ENCODE results near the gene TMEM121B. TPM values are rescaled to one million over a fixed set of nuclear protein-coding genes. Genes with fewer than 3 reads are reported as not detected.
"Not testable (repeated sequence)": the region's sequence is repeated elsewhere in the genome, so short reads cannot be mapped to it uniquely, and the experiment has no call there.

Gene TMEM121B
- total RNA-seq, 2 experiments from 2014 or later, result not detected

DNA sequence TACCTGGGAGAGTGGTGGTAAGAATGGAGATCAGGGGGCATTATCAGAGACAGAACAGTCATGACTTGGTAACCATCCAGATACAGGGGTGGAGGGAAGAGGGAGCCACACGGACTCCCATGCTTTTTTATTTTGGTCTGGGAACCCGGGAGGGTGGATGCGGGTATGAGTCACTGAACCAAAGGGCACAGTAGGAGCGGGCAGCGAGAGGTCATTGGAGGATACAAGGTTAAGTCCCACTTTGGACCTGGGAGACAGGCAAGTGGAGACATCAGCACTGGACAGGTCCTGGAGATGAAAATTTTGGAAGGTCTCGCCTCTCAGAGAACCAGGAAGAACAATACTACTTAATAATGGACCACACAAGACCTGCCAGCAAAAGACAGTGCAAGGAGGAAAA is 31.2 kb upstream of the TMEM121B start:
- peaks cover 16% of the 10 kb centered on the region for H3K4me1 Mint-ChIP-seq
- H3K9me3 Mint-ChIP-seq, result no peaks in the 10 kb centered on the region
- CTCF ChIA-PET, result no interaction called here
- H3K36me3 Mint-ChIP-seq (ENCODE audit: low read depth), result peaks cover 19% of the 10 kb centered on the region
- no peak for DNase-seq
- H3K4me3 Mint-ChIP-seq, result no peak overlapping the region
- H3K27ac Mint-ChIP-seq, result no peak overlapping the region
- POLR2A ChIA-PET, result no interaction called here
- H3K27me3 Mint-ChIP-seq, result no peaks in the 10 kb centered on the region

DNA sequence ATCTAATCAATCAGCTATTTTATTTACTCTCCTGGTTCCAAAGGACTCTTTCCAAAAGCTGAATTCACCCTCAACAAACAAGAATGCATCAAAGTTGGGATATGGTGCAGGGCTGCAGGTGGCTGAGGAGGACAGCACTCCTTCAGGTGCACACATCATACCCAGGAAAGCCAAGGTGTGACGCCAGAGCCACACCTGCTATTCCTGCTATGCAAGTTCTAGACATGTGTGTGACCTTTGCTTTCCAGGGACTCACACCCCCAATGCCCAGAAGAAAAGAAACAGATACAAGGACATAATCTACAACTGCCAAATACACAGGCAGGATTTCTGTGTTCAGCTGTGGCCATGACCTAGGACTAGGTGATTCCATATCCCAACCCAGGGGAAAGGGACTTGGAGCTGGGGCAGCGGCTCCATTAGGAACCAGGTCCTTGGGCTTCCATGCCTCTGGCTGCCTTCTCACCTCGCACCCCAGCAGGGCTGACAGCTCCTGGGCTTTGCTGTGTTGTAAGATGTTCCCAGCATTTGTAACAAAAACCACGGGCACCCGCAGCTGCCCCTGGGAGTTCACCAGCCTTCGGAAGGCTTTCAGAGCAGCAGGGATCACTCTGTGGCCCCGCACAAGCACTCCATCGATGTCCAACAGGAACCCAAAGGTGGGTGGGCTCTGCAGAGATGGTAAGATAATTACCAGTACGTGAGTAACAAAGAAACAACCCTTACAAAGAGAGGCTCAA is 28.1 kb upstream of the TMEM121B start:
- H3K27me3 Mint-ChIP-seq, result no peaks in the 10 kb centered on the region
- ChIA-PET CTCF (interaction anchor here (1.0 kb wide), 1 partner anchor 23 kb away, joined by 5 read pairs; no protein-coding TSS in a partner anchor), POLR2A (interaction anchor here (1.5 kb wide), 1 partner anchor 10 kb away, joined by 3 read pairs; the partner anchor contains the start of gene HDHD5)
- no peak for DNase-seq
- H3K4me3 Mint-ChIP-seq, result no peak overlapping the region
- no peak overlapping the region for H3K27ac Mint-ChIP-seq
- no peaks in the 10 kb centered on the region for H3K4me1 Mint-ChIP-seq
- H3K36me3 Mint-ChIP-seq (ENCODE audit: low read depth), result peaks cover 14% of the 10 kb centered on the region
- H3K9me3 Mint-ChIP-seq, result no peaks in the 10 kb centered on the region

DNA sequence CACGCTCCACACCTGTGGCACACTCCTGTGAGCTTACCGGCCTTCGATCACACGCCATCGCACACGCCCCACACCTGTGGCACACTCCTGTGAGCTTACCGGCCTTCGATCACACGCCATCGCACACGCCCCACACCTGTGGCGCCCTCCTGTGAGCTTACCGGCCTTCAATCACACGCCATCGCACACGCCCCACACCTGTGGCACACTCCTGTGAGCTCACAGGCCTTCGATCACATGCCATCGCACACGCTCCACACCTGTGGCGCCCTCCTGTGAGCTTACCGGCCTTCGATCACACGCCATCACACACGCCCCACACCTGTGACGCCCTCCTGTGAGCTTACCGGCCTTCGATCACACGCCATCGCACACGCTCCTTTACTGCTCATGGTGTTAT is 26.3 kb upstream of the TMEM121B start:
- H3K27ac Mint-ChIP-seq, H3K9me3 Mint-ChIP-seq, H3K4me3 Mint-ChIP-seq, POLR2A ChIA-PET, H3K4me1 Mint-ChIP-seq, DNase-seq, H3K27me3 Mint-ChIP-seq: not testable (repeated sequence)
- peaks cover 26% of the 10 kb centered on the region for H3K36me3 Mint-ChIP-seq (ENCODE audit: low read depth)
- CTCF ChIA-PET, result interaction anchor here (1.3 kb wide), 1 partner anchor 9 kb away, joined by 3 read pairs; no protein-coding TSS in a partner anchor

DNA sequence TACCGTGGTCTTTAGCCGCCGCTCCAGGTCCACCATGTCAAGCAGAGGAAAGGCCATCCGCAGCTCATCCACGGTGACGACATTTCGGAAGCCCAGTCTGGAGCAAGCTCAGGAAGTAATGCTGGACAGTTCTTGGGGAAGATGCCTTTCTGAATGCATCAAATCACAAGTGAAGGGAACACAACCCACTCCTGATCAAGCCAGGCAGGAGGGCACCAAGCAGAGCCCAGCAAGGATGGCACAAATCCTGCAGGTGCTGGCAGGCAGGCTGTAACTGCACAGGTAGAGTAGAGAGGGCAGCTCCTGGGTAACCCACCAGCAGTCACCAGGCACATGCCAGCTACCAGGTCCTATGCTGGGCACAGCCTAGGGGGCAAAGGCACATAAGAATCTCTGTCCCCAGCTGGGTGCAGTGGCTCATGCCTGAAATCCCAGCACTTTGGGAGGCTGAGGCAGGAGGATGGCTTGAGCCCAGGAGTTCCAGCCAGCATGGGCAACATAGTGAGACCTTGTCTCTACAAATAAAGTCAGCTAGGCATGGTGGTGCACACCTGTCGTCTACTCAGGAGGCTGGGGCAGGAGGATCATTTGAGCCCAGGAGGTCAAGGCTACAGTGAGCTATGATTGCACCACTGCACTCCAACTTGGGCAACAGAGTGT is 24.0 kb upstream of the TMEM121B start:
- no peak for DNase-seq
- peaks cover 32% of the 10 kb centered on the region for H3K36me3 Mint-ChIP-seq (ENCODE audit: low read depth)
- no peaks in the 10 kb centered on the region for H3K27me3 Mint-ChIP-seq
- no peaks in the 10 kb centered on the region for H3K4me1 Mint-ChIP-seq
- H3K27ac Mint-ChIP-seq, result no peak overlapping the region
- no peaks in the 10 kb centered on the region for H3K9me3 Mint-ChIP-seq
- CTCF ChIA-PET, result interaction anchor here (0.8 kb wide), 1 partner anchor 26 kb away, joined by 4 read pairs; no protein-coding TSS in a partner anchor
- POLR2A ChIA-PET, result no interaction called here
- H3K4me3 Mint-ChIP-seq, result no peak overlapping the region

DNA sequence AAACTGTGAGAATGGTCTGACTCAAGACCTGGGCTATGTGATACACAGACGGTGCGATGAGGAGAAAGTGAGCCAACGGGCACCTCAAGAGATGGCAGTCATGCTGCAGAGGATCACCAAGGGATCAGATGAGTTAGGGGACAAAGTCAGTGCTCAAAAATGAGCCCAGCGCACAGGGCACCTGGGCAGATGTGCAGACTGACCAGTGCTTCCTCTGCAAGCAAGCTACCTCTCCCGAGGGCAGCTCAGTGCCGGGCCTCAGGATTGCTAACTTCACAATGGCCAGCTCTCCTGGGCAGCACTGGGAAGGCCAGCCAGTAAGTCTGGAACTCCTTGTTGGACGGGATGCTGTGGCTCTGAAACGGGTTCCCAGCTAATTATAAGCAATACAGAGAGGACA is 22.7 kb upstream of the TMEM121B start:
- Mint-ChIP-seq H3K9me3 (no peaks in the 10 kb centered on the region), H3K27me3 (no peaks in the 10 kb centered on the region), H3K36me3 (ENCODE audit: low read depth) (peaks cover 32% of the 10 kb centered on the region), H3K27ac (no peak overlapping the region), H3K4me1 (no peaks in the 10 kb centered on the region), H3K4me3 (no peak overlapping the region)
- ChIA-PET POLR2A (interaction anchor here (0.7 to 1.2 kb wide), 2 partner anchors 29 to 56 kb away, joined by 3 read pairs; no protein-coding TSS in a partner anchor), CTCF (interaction anchor here (1.2 kb wide), 1 partner anchor 14 kb away, joined by 4 read pairs; no protein-coding TSS in a partner anchor)
- DNase-seq, result no peak

DNA sequence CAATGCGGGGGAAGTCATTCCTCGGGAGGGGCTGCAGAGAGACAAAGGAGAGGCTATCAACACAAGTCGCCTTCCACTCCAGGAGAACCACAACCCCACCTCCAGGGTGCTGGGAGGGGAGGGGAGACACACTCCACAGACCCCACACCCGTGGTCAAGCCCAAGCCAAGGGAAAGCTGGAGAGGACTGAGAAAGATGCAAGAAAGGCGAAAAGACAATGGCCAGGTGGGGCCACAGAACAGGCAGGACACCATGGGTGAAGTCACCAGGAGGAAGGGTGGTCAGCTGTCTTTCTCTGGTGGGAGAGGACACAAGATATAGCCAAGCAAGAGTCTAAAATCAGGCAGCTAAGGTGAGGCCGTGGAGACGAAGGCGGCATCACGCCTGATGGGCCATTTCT is 21.9 kb upstream of the TMEM121B start:
- CTCF ChIA-PET, result interaction anchor here (0.6 to 1.2 kb wide), 2 partner anchors 14 to 28 kb away, joined by 3 to 4 read pairs; no protein-coding TSS in a partner anchor
- POLR2A ChIA-PET, result interaction anchor here (1.2 kb wide), 1 partner anchor 30 kb away, joined by 3 read pairs; no protein-coding TSS in a partner anchor

DNA sequence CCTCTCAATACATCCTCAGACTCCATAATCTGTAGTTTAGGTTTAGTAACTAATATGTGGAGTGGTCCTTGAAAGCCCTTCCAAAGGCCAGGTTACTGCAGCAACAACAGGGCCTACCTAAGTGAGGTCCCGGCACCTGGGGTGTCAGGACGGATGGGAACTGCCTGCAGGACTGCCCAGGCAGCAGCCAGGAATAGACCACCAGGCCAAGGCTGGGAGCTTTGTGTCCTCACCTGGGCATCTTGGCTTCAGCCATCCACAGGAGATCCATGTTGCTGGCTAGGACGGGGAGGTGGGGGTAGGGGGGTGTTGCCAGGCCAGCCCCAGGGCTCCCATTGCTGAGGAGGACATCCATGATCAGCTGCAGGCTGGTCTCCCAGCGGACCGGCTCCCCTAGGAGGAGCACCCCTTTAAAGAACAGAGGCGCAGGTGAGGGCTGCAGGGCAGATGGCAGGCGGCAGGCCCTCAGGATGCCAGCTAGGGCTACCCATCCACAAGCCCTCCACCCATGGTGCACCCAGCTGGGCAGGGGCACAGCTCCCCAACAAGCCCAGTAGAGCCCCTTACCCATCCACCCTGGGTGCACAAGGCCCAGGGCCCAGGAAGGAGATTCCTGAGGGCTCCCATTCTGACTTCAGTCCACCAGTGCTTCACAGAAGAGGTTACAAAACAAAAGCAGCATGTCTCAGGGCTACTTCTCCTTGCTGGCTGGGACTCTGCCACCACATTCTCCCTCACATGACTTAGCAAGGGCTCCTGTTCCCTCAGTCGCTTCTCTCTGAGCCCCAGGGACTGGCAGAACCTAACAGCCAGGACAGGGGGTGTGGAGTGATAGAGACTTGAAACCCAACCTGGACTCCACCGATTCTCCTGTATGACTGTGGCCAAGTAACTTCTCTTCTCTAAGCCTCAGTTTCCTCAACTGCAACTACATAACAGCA is 19.9 kb upstream of the TMEM121B start:
- DNase-seq, result no peak
- CTCF ChIA-PET, result interaction anchor here (1.0 kb wide), 1 partner anchor 83 kb away, joined by 3 read pairs; no protein-coding TSS in a partner anchor
- H3K36me3 Mint-ChIP-seq (ENCODE audit: low read depth), result peaks cover 24% of the 10 kb centered on the region
- no peak overlapping the region for H3K4me3 Mint-ChIP-seq
- H3K27ac Mint-ChIP-seq, result no peak overlapping the region
- no peaks in the 10 kb centered on the region for H3K27me3 Mint-ChIP-seq
- H3K4me1 Mint-ChIP-seq, result no peaks in the 10 kb centered on the region
- POLR2A ChIA-PET, result no interaction called here
- H3K9me3 Mint-ChIP-seq, result no peaks in the 10 kb centered on the region

More for the DNA sequence above, 21.9 kb upstream of the TMEM121B start:
- DNase-seq, result no peak
- no peaks in the 10 kb centered on the region for H3K27me3 Mint-ChIP-seq
- H3K9me3 Mint-ChIP-seq, result no peaks in the 10 kb centered on the region
- peaks cover 32% of the 10 kb centered on the region for H3K36me3 Mint-ChIP-seq (ENCODE audit: low read depth)
- H3K4me3 Mint-ChIP-seq, result no peak overlapping the region
- H3K27ac Mint-ChIP-seq, result no peak overlapping the region
- H3K4me1 Mint-ChIP-seq, result no peaks in the 10 kb centered on the region

DNA sequence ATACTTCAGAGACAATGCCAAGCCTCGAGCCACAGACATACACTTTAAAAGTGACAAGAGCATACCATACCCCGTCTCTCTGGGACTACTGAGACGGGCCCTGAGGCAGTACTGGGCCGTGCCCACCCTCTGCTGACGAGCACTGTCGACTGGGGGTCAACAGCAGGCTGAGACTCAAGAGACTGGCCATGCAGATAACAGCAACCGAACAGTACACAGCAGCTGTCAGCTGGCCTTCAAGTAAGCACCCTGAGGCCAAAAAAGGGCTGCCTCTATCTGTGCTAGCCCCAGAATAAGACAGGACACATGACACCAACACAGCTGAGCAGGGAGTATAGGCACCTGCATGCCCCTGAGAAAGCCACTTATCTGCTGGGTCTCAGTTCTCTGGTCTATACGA is 18.9 kb upstream of the TMEM121B start:
- Mint-ChIP-seq H3K9me3 (no peaks in the 10 kb centered on the region), H3K4me3 (no peak overlapping the region), H3K36me3 (ENCODE audit: low read depth) (peaks cover 24% of the 10 kb centered on the region), H3K4me1 (no peaks in the 10 kb centered on the region), H3K27me3 (no peaks in the 10 kb centered on the region), H3K27ac (no peak overlapping the region)
- ChIA-PET CTCF (interaction anchor here (0.6 kb wide), 1 partner anchor 358 kb away, joined by 3 read pairs; no protein-coding TSS in a partner anchor), POLR2A (no interaction called here)
- DNase-seq, result no peak

DNA sequence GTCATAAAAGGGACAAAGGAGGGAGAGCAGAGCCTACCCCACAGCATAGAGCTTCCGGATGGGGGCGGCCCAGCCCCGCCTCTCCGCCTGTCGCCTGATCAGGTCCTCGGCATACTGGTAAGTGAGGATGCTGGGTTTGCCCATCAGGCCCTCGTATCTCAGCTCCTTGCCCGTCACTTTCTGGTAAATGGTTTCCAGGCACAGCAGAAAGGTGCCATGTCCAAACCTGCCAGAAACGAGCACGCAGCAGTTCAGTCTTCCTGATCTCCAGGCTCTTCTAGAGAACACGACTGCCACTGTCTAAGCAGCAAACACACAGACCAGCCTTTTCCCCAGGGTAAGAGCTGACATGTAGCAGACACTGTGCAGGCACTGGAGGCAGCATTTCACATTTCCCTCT is 17.4 kb upstream of the TMEM121B start:
- Mint-ChIP-seq H3K36me3 (ENCODE audit: low read depth) (peaks cover 21% of the 10 kb centered on the region), H3K9me3 (no peaks in the 10 kb centered on the region), H3K4me1 (no peaks in the 10 kb centered on the region), H3K27ac (no peak overlapping the region), H3K27me3 (no peaks in the 10 kb centered on the region), H3K4me3 (no peak overlapping the region)
- no peak for DNase-seq
- ChIA-PET CTCF (no interaction called here), POLR2A (no interaction called here)

DNA sequence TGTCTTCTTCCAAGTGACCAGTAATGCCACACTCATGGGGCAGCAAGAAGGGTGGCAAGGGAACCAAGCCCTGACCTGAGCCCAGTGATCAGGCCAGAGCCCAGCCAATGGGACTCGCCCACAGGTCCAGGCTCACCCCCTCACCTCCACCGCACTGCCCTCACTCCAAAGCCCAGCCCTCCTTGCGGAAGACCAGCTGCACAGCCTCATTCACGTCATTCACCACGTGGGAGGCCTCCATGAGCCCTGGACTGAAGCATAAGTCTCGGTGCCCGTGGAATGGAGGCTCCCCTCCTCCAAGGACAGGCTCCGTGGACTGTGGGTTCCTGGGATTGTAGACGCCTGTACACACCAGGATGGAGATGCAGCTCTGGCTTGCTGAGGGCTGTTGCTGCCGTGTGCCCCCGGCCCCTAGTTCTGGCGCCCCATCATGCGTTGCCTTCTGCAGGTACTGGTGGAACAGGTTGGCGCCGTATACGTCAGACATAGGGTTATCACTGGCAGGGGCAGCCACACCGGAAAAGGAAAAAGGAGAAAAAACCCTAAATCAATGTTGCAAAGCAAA is 16.8 kb upstream of the TMEM121B start:
- H3K36me3 Mint-ChIP-seq (ENCODE audit: low read depth), result peaks cover 16% of the 10 kb centered on the region
- H3K27me3 Mint-ChIP-seq, result no peaks in the 10 kb centered on the region
- no peaks in the 10 kb centered on the region for H3K9me3 Mint-ChIP-seq
- ChIA-PET CTCF (no interaction called here), POLR2A (no interaction called here)
- no peaks in the 10 kb centered on the region for H3K4me1 Mint-ChIP-seq
- H3K4me3 Mint-ChIP-seq, result no peak overlapping the region
- no peak for DNase-seq
- H3K27ac Mint-ChIP-seq, result no peak overlapping the region

DNA sequence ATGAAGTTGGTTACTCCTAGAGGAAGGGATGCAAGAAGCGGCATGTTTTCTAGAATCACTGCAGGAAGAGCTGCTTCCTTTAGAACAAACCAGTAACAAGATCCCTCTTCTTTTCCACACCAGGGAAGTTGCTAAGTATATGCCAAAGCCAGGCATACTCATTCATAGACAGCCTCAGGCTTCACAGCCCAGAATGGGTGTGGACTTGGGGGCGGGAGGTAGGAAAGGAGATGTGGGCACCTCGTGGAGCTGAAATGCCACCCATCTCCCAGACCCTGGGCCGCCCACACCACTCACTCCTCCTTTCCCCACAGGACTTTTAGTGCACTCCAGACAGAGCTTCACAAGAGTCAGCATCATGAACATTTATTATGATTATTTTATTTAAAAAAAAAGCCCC is 16.0 kb upstream of the TMEM121B start:
- no peaks in the 10 kb centered on the region for H3K27me3 Mint-ChIP-seq
- H3K9me3 Mint-ChIP-seq, result no peaks in the 10 kb centered on the region
- ChIA-PET CTCF (no interaction called here), POLR2A (no interaction called here)
- no peak overlapping the region for H3K27ac Mint-ChIP-seq
- H3K36me3 Mint-ChIP-seq (ENCODE audit: low read depth), result peaks cover 9% of the 10 kb centered on the region
- no peaks in the 10 kb centered on the region for H3K4me1 Mint-ChIP-seq
- DNase-seq, result no peak
- H3K4me3 Mint-ChIP-seq, result no peak overlapping the region

DNA sequence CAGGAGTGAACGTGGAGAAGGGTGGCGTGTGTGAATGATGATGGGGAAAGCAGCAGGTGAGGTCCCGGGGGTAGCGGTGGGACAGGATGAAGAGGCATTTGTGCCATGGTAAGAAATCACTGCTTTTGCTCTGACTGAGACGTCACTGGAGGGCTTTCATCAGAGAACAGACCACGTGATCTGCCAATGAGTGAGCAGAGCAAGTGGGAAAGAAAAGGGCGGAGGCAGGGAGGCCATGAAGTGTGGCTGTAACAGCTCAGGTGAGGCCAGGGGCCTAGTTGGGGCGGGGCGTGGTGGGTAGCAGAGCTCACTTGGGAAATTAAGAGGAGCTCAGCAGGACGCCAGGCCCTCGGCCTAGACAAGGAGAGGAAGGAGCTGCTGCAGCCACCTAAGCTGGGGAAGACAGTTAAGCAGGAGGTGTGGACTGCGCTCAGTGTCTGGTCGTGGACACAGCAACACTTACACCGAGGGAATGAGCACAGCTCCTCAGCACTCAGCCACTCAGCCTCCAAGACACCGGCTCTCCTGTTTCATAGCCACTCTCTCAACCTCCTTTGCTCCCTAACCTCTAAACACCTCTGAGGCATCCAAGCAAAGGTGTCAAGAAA is 14.1 kb upstream of the TMEM121B start:
- POLR2A ChIA-PET, result no interaction called here

More for the DNA sequence above, 14.1 kb upstream of the TMEM121B start:
- H3K36me3 Mint-ChIP-seq (ENCODE audit: low read depth), result no peaks in the 10 kb centered on the region
- no peak overlapping the region for H3K27ac Mint-ChIP-seq
- no peaks in the 10 kb centered on the region for H3K9me3 Mint-ChIP-seq
- H3K4me3 Mint-ChIP-seq, result no peak overlapping the region
- CTCF ChIA-PET, result no interaction called here
- no peaks in the 10 kb centered on the region for H3K4me1 Mint-ChIP-seq
- no peaks in the 10 kb centered on the region for H3K27me3 Mint-ChIP-seq
- no peak for DNase-seq

Measured in activated CD4-positive, alpha-beta memory T cell treated with anti-CD3 and anti-CD28 coated beads, Interleukin-2, amount 10 ng/mL, durations not matched to agents 7 days and 5 days (primary cell).